H1 (cell line): Measurements from ENCODE around the gene CASP12. TPM values are rescaled to one million over a fixed set of nuclear protein-coding genes. Genes with fewer than 3 reads are reported as not detected.

Source experiments
- CTCF ChIA-PET: fragments of 300-600 bp; sonication (Branson Sonifier 250); formaldehyde crosslinking; loops from one replicate; lab custom pipeline; 2021; ENCODE audit not compliant: partially characterized antibody; lab: Charles Lee
- POLR2A ChIA-PET: fragments of 300-600 bp; sonication (Branson Sonifier 250); formaldehyde crosslinking; loops from one replicate; lab custom pipeline; 2021; ENCODE audit warnings: inconsistent platforms; ENCODE audit not compliant: partially characterized antibody; lab: Charles Lee
- DNase-seq, 2 experiments: peaks; one replicate each; pipeline versions ENCODE4 v3.0.0 to v3.0.0-alpha.2; 2010 to 2022; ENCODE audit warnings: low spot score in 2 of 2, low read depth in 1 of 2, mixed read lengths in 1 of 2
- FAIRE-seq: peaks from 2 replicates; lab custom pipeline; 2011; peaks lifted over from hg19 to GRCh38; lab: Jason Lieb, UNC
- H2AFZ ChIP-seq: 2 replicates; pipeline ENCODE4 v1.8.1; 2012; ENCODE audit warnings: low read length, inconsistent platforms
- H2AK5ac ChIP-seq: 2 replicates; pipeline ENCODE4 v1.6.1; 2013; ENCODE audit warnings: low read depth, low read length
- H2BK120ac ChIP-seq: replicated peaks from 2 replicates; pipeline ENCODE3; 2013; ENCODE audit warnings: low read depth, low read length, inconsistent platforms
- H2BK12ac ChIP-seq: 2 replicates; pipeline ENCODE4 v1.6.1; 2013; ENCODE audit warnings: low read depth, low read length
- H2BK15ac ChIP-seq: 2 replicates; pipeline ENCODE4 v1.6.1; 2013; ENCODE audit warnings: low read length
- H2BK20ac ChIP-seq: 2 replicates; pipeline ENCODE4 v1.6.1; 2013; ENCODE audit warnings: low read length
- H2BK5ac ChIP-seq: 2 replicates; pipeline ENCODE4 v1.6.1; 2013; ENCODE audit warnings: low read depth, low read length
- H3K14ac ChIP-seq: 2 replicates; pipeline ENCODE4 v1.6.1; 2013; ENCODE audit warnings: inconsistent platforms; ENCODE audit not compliant: insufficient read length
- H3K18ac ChIP-seq: 2 replicates; pipeline ENCODE4 v1.6.1; 2013; ENCODE audit warnings: low read length; ENCODE audit errors: extremely low read depth
- H3K23ac ChIP-seq: 2 replicates; pipeline ENCODE4 v1.6.1; 2013; ENCODE audit warnings: inconsistent platforms; ENCODE audit not compliant: insufficient read length
- H3K23me2 ChIP-seq: 2 replicates; pipeline ENCODE4 v1.6.1; 2013; ENCODE audit warnings: low read depth, low read length
- H3K27ac ChIP-seq: 2 replicates; pipeline ENCODE4 v1.6.1; 2011; ENCODE audit warnings: low read depth, low read length, inconsistent platforms
- H3K27me3 ChIP-seq, 4 experiments: replicated peaks in 1 of 4; 1 replicate in 1 of 4; 2 replicates in 3 of 4; pipeline versions ENCODE4 v1.6.1 to v1.8.1; 2011 to 2013; ENCODE audit warnings: low read length in 3 of 4, mild to moderate bottlenecking in 3 of 4, inconsistent platforms in 2 of 4, mixed read lengths in 2 of 4, moderate library complexity in 1 of 4; ENCODE audit not compliant: control insufficient read depth in 3 of 4, insufficient read depth in 3 of 4; ENCODE audit errors: extremely low read depth in 1 of 4
- H3K36me3 ChIP-seq, 4 experiments: 2 replicates each; pipeline versions ENCODE4 v1.6.1 to v1.8.1; 2011 to 2013; ENCODE audit warnings: mild to moderate bottlenecking in 4 of 4, low read length in 3 of 4, moderate library complexity in 2 of 4, control low read depth in 1 of 4, inconsistent platforms in 1 of 4; ENCODE audit not compliant: insufficient read depth in 4 of 4, control insufficient read depth in 2 of 4
- H3K4ac ChIP-seq: replicated peaks from 2 replicates; pipeline ENCODE3; 2013; ENCODE audit warnings: low read length, low read depth, mixed read lengths, inconsistent platforms; ENCODE audit not compliant: insufficient read length
- H3K4me1 ChIP-seq, 4 experiments: replicated peaks in 1 of 4; 1 replicate in 1 of 4; 2 replicates in 3 of 4; pipeline versions ENCODE4 v1.6.1 to v1.8.1; 2011 to 2013; ENCODE audit warnings: low read length in 3 of 4, inconsistent platforms in 2 of 4, mixed read lengths in 1 of 4; ENCODE audit not compliant: insufficient read depth in 4 of 4, control insufficient read depth in 3 of 4
- H3K4me2 ChIP-seq, 2 experiments: 2 replicates each; pipeline versions ENCODE4 v1.6.1 to v1.8.1; 2011 to 2013; ENCODE audit warnings: low read depth in 2 of 2, low read length in 2 of 2, control low read depth in 1 of 2, inconsistent platforms in 1 of 2, mild to moderate bottlenecking in 1 of 2; ENCODE audit not compliant: insufficient read depth in 1 of 2
- H3K4me3 ChIP-seq, 4 experiments: fragments of 200-600, 300-600 bp in 1 of 4; sonication (generic), shearing (Covaris generic), sonication (Bioruptor Twin) in 1 of 4; 2 replicates each; pipeline versions ENCODE4 v1.5.1 to v1.8.1; 2011 to 2016; ENCODE audit warnings: low read length in 4 of 4, low read depth in 3 of 4, control low read depth in 2 of 4, inconsistent platforms in 2 of 4, mild to moderate bottlenecking in 2 of 4, mixed read lengths in 1 of 4, moderate library complexity in 1 of 4; ENCODE audit not compliant: insufficient read depth in 2 of 4; ENCODE audit errors: extremely low read depth in 1 of 4
- H3K56ac ChIP-seq: replicated peaks from 2 replicates; pipeline ENCODE3; 2013; ENCODE audit warnings: low read depth, mild to moderate bottlenecking, mixed read lengths, low read length, inconsistent platforms; ENCODE audit not compliant: insufficient read length
- H3K79me1 ChIP-seq: 2 replicates; pipeline ENCODE4 v1.6.1; 2013; ENCODE audit warnings: low read depth, low read length, control low read depth
- H3K79me2 ChIP-seq, 2 experiments: 2 replicates each; pipeline versions ENCODE4 v1.6.1 to v1.8.1; 2012 to 2013; ENCODE audit warnings: low read length in 2 of 2, mild to moderate bottlenecking in 2 of 2, inconsistent platforms in 1 of 2; ENCODE audit not compliant: insufficient read depth in 2 of 2, control insufficient read depth in 1 of 2
- H3K9ac ChIP-seq, 4 experiments: replicated peaks in 1 of 4; 1 replicate in 1 of 4; 2 replicates in 3 of 4; pipeline versions ENCODE4 v1.6.1 to v1.8.1; 2011 to 2013; ENCODE audit warnings: low read depth in 3 of 4, low read length in 3 of 4, control low read depth in 2 of 4, mild to moderate bottlenecking in 2 of 4, moderate library complexity in 2 of 4, inconsistent platforms in 1 of 4; ENCODE audit errors: extremely low read depth in 1 of 4
- H3K9me3 ChIP-seq, 2 experiments: 2 replicates each; pipeline versions ENCODE4 v1.6.1 to v1.8.1; 2012 to 2013; ENCODE audit warnings: mild to moderate bottlenecking in 2 of 2, moderate library complexity in 2 of 2, control low read depth in 1 of 2, inconsistent platforms in 1 of 2, low read depth in 1 of 2, low read length in 1 of 2, mixed read lengths in 1 of 2; ENCODE audit not compliant: insufficient read depth in 2 of 2
- H4K20me1 ChIP-seq, 2 experiments: replicated peaks in 1 of 2; 2 replicates each; pipeline versions ENCODE3 to v1.8.1; 2011 to 2013; ENCODE audit warnings: inconsistent platforms in 2 of 2, low read length in 2 of 2, mild to moderate bottlenecking in 1 of 2; ENCODE audit not compliant: insufficient read depth in 2 of 2, control insufficient read depth in 1 of 2
- H4K5ac ChIP-seq: 2 replicates; pipeline ENCODE4 v1.6.1; 2013; ENCODE audit warnings: low read length, low read depth, mixed read lengths, inconsistent platforms; ENCODE audit not compliant: insufficient read length
- H4K8ac ChIP-seq: 2 replicates; pipeline ENCODE4 v1.8.0; 2013; ENCODE audit warnings: mild to moderate bottlenecking, moderate library complexity, low read length, inconsistent platforms; ENCODE audit not compliant: insufficient read depth; ENCODE audit errors: extremely low read depth
- H4K91ac ChIP-seq: replicated peaks from 2 replicates; pipeline ENCODE3; 2013; ENCODE audit warnings: low read length, mixed read lengths, inconsistent platforms; ENCODE audit not compliant: insufficient read length
- BACH1 ChIP-seq: IDR thresholded peaks from 2 replicates; pipeline ENCODE4 v1.6.1; 2012; ENCODE audit warnings: low read length, improper control_type of control experiment
- CHD1 ChIP-seq: IDR thresholded peaks from 2 replicates; pipeline ENCODE4 v1.6.1; 2012; ENCODE audit warnings: low read depth, low read length, improper control_type of control experiment
- CHD2 ChIP-seq: IDR thresholded peaks from 2 replicates; pipeline ENCODE4 v1.6.1; 2012; ENCODE audit warnings: low read length, improper control_type of control experiment
- EGR1 ChIP-seq: IDR thresholded peaks from 2 replicates; pipeline ENCODE4 v1.6.1; 2011; ENCODE audit warnings: low read depth, low read length, borderline replicate concordance
- EZH2 ChIP-seq: fragments of 200-600 bp; sonication (generic); IDR thresholded peaks from 2 replicates; pipeline ENCODE4 v1.7.1; 2012; ENCODE audit warnings: low read depth, mild to moderate bottlenecking, moderate library complexity, low read length, inconsistent platforms; ENCODE audit not compliant: severe bottlenecking
- KDM1A ChIP-seq: fragments of 200-600, 300-600 bp; sonication (generic); IDR thresholded peaks from 2 replicates; pipeline ENCODE4 v1.7.1; 2016; ENCODE audit warnings: mild to moderate bottlenecking, low read length, borderline replicate concordance
- MAX ChIP-seq: IDR thresholded peaks from 2 replicates; pipeline ENCODE4 v1.6.1; 2012; ENCODE audit warnings: inconsistent platforms
- POLR2AphosphoS5 ChIP-seq: IDR thresholded peaks from 2 replicates; pipeline ENCODE4 v1.6.1; 2011; ENCODE audit warnings: low read depth, low read length
- RBBP5 ChIP-seq: IDR thresholded peaks from 2 replicates; pipeline ENCODE4 v1.7.1; 2012; ENCODE audit warnings: low read depth, mild to moderate bottlenecking, inconsistent platforms, low read length, moderate library complexity, borderline replicate concordance
- SP2 ChIP-seq: IDR thresholded peaks from 2 replicates; pipeline ENCODE4 v1.6.1; 2012; ENCODE audit warnings: mild to moderate bottlenecking, low read length, inconsistent platforms
- SP4 ChIP-seq: IDR thresholded peaks from 2 replicates; pipeline ENCODE4 v1.6.1; 2012; ENCODE audit warnings: low read length, inconsistent platforms
- SRF ChIP-seq: IDR thresholded peaks from 2 replicates; pipeline ENCODE4 v1.6.1; 2011; ENCODE audit warnings: mild to moderate bottlenecking, low read depth, low read length, moderate library complexity
- TAF7 ChIP-seq: optimal IDR thresholded peaks from 2 replicates; pipeline ENCODE3; 2011; ENCODE audit warnings: low read depth, mild to moderate bottlenecking, inconsistent platforms, low read length, moderate library complexity, borderline replicate concordance
- YY1 ChIP-seq: IDR thresholded peaks from 2 replicates; pipeline ENCODE4 v1.6.1; 2011; ENCODE audit warnings: low read depth, mild to moderate bottlenecking, low read length
- WGBS, 2 experiments: shearing (Covaris generic) in 1 of 2; methylation state at CpG; one replicate each; pipeline versions ENCODE4 v1.1.6 to v1.1.7; 2013 to 2015; ENCODE audit warnings: low lambda C conversion rate in 2 of 2, mixed read lengths in 2 of 2, inconsistent platforms in 1 of 2, low coverage in 1 of 2, missing lambda C conversion rate in 1 of 2; ENCODE audit not compliant: insufficient replicate concordance in 2 of 2, insufficient coverage in 1 of 2, insufficient read length in 1 of 2; ENCODE audit errors: extremely low coverage in 1 of 2, missing lambda C conversion rate in 1 of 2; 5-methylcytosine and 5-hydroxymethylcytosine counted together
- polyA plus RNA-seq, 7 experiments: library from polyadenylated mRNA; depleted of rRNA in 3 of 7; stranded (reverse) in 5 of 7; unstranded in 2 of 7; fragments of >200 nt in 5 of 7; fragments of 200-250 nt in 2 of 7; gene quantifications; 1 replicate in 5 of 7; 2 replicates in 1 of 7; 4 replicates in 1 of 7; pipeline versions ENCODE4 v1.2.1 to v1.2.3, GENCODE V29; 2011 to 2013; ENCODE audit warnings: missing spikeins in 2 of 7, mixed read lengths in 2 of 7
- total RNA-seq: library from RNA; stranded (reverse); fragmentation: NEBNext Ultra II Directional; extraction: Animal tissue kit (Norgen Biotek cat#: 25700); gene quantifications from 2 replicates; pipeline ENCODE4 v1.2.1, GENCODE V29; 2021
- TF ChIP-seq, protein P1 (sequence below): IDR thresholded peaks from 2 replicates; pipeline ENCODE4 v1.6.1; 2012; ENCODE audit warnings: inconsistent platforms

CASP12 gene
- total and polyA plus RNA-seq, 2 of the 8 experiments (the other 6 are each of a cell fraction or from before 2014, with no cell fraction given), result not detected

DNA sequence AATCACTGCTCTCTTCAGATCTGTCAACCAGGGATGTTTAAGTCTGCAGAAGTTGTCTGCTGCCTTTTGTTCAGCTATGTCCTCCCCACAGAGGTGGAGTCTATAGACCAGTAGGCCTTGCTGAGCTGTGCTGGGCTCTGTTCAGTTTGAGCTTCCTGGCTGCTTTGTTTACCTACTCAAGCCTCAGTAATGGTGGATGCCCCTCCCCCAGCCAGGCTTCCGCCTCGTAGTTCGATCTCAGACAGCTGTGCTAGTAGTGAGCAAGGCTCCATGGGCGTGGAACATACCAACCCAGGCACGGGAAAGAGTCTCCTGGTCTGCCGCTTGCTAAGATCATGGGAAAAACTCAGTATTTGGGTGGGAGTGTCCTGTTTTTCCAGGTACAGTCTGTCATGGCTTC lies 27.6 kb upstream of the CASP12 start:
- Histone ChIP-seq H3K4ac (no peak overlapping the region), H4K91ac (no peak overlapping the region), H3K4me2 (no peak overlapping the region), H4K8ac (no peak overlapping the region), H3K18ac (no peak overlapping the region), H3K4me3 (no peak overlapping the region), H3K56ac (no peak overlapping the region), H3K9ac (no peak overlapping the region), H2BK5ac (no peak overlapping the region), H3K27me3 (peaks cover 0 to 1% (median 0%) of the 10 kb centered on the region in 4 experiments; a peak in 1 of 7 replicates), H4K5ac (no peak overlapping the region), H2BK12ac (no peak overlapping the region), H3K14ac (no peak overlapping the region), H4K20me1 (no peaks in the 10 kb centered on the region), H3K27ac (no peak overlapping the region), H3K36me3 (no peaks in the 10 kb centered on the region), H2BK20ac (no peak overlapping the region), H2AFZ (no peak overlapping the region; the same call in 1 of the 2 replicates), H3K23ac (no peak overlapping the region), H2BK15ac (no peak overlapping the region), H3K4me1 (no peaks in the 10 kb centered on the region), H3K79me2 (no peaks in the 10 kb centered on the region), H3K23me2 (no peaks in the 10 kb centered on the region), H2AK5ac (no peak overlapping the region), H3K79me1 (no peaks in the 10 kb centered on the region), H2BK120ac (no peak overlapping the region), H3K9me3 (no peaks in the 10 kb centered on the region; a peak in 1 of 4 replicates)
- DNase-seq (no peak), FAIRE-seq (no peak)
- WGBS, 2 experiments, result 96% methylated on average over 6 of the region's 6 CpGs; no CpG with 5 or more reads in 1 of the 2 experiments
- CTCF ChIA-PET, result interaction anchor here (1.2 kb wide), 2 partner anchors 21 to 52 kb away, joined by 3 to 6 read pairs; no protein-coding TSS in a partner anchor
- POLR2A ChIA-PET, result no interaction called here
- no peak for TF ChIP-seq CHD2
- no peak for TF ChIP-seq SRF
- TF ChIP-seq SP4, result no peak
- no peak for TF ChIP-seq TAF7
- no peak for TF ChIP-seq CHD1
- TF ChIP-seq EGR1, result no peak
- TF ChIP-seq RBBP5, result no peak
- TF ChIP-seq EZH2, result no peak
- TF ChIP-seq MAX, result no peak
- no peak for TF ChIP-seq KDM1A
- TF ChIP-seq POLR2AphosphoS5, result no peak
- no peak for TF ChIP-seq BACH1
- TF ChIP-seq, protein P1, sequence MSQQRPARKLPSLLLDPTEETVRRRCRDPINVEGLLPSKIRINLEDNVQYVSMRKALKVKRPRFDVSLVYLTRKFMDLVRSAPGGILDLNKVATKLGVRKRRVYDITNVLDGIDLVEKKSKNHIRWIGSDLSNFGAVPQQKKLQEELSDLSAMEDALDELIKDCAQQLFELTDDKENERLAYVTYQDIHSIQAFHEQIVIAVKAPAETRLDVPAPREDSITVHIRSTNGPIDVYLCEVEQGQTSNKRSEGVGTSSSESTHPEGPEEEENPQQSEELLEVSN, result no peak
- TF ChIP-seq YY1, result no peak
- TF ChIP-seq SP2, result no peak
